Ishikawa (cell line): ENCODE data around the gene TMEM89.

Source experiments
- CEBPB ChIP-seq: IDR thresholded peaks from 2 replicates; pipeline ENCODE4 v1.6.1; 2012
- CREB1 ChIP-seq: IDR thresholded peaks from 2 replicates; pipeline ENCODE4 v1.6.1; 2012; ENCODE audit warnings: low read depth
- EGR1 ChIP-seq: IDR thresholded peaks from 2 replicates; pipeline ENCODE4 v1.6.1; 2012
- EP300 ChIP-seq: IDR thresholded peaks from 2 replicates; pipeline ENCODE4 v1.6.1; 2012; ENCODE audit warnings: borderline replicate concordance
- FOXM1 ChIP-seq: IDR thresholded peaks from 2 replicates; pipeline ENCODE4 v1.6.1; 2012; ENCODE audit warnings: low read depth, borderline replicate concordance
- MAX ChIP-seq: IDR thresholded peaks from 2 replicates; pipeline ENCODE4 v1.6.1; 2012
- NFIC ChIP-seq: IDR thresholded peaks from 2 replicates; pipeline ENCODE4 v1.6.1; 2012
- RAD21 ChIP-seq: IDR thresholded peaks from 2 replicates; pipeline ENCODE4 v1.6.1; 2012; ENCODE audit warnings: low read depth
- TAF1 ChIP-seq: IDR thresholded peaks from 2 replicates; pipeline ENCODE4 v1.6.1; 2012; ENCODE audit warnings: low read depth, mild to moderate bottlenecking
- TCF12 ChIP-seq: IDR thresholded peaks from 2 replicates; pipeline ENCODE4 v1.6.1; 2012; ENCODE audit warnings: low read depth
- TEAD4 ChIP-seq: IDR thresholded peaks from 2 replicates; pipeline ENCODE4 v1.6.1; 2012
- YY1 ChIP-seq: IDR thresholded peaks from 2 replicates; pipeline ENCODE4 v1.6.1; 2012; ENCODE audit warnings: low read depth
- ZBTB7A ChIP-seq: IDR thresholded peaks from 2 replicates; pipeline ENCODE4 v1.6.1; 2012; ENCODE audit warnings: low read depth
- TF ChIP-seq, protein P1 (sequence below): IDR thresholded peaks from 2 replicates; pipeline ENCODE4 v1.6.1; 2012; ENCODE audit warnings: low read depth, mild to moderate bottlenecking
- TF ChIP-seq, protein P2 (sequence below): IDR thresholded peaks from 2 replicates; pipeline ENCODE4 v1.6.1; 2012

Gene TMEM89

DNA sequence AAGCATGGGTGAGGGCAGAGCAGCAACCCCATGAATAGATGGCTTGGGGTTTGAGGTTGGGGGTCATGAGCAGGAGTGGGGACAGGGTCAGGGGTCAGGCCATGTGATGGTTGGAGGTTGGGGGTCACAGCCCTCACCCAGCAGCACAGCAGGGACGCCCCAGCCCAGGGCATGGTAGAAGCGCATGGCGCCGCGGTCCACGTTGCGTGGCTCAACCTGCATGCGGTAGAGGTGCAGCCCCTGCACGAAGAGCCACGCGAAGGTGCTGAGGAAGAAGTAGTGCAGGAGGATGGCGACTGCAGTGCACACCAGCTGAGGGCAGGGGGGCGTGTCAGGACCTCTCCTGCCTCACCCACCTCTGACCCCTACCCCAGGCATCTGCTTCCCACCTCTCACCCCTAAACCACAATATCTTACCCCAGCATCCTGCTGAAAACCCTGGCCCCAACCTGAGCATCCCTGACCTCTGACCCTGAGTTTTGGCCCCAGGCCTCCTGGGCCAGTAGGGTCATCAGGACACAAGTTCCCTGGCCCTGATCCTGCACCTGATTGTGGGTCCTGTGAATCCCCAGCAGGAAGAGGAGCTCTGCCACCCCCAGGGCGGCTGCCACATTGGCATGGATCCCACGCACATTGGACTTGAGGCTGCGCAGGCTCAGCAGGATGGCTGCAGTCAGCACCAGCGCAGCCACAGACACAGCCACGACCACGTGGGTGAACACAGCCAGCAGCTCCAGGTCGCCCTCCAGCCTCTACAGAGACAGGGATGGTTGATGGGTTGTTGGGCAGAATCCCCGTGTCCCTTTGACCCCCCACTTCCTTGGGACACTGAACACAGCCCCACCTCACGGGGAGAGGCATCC, 23.6 kb upstream of the TMEM89 start:
- TF ChIP-seq NFIC = no peak
- TF ChIP-seq CEBPB = no peak
- TF ChIP-seq, protein P1, sequence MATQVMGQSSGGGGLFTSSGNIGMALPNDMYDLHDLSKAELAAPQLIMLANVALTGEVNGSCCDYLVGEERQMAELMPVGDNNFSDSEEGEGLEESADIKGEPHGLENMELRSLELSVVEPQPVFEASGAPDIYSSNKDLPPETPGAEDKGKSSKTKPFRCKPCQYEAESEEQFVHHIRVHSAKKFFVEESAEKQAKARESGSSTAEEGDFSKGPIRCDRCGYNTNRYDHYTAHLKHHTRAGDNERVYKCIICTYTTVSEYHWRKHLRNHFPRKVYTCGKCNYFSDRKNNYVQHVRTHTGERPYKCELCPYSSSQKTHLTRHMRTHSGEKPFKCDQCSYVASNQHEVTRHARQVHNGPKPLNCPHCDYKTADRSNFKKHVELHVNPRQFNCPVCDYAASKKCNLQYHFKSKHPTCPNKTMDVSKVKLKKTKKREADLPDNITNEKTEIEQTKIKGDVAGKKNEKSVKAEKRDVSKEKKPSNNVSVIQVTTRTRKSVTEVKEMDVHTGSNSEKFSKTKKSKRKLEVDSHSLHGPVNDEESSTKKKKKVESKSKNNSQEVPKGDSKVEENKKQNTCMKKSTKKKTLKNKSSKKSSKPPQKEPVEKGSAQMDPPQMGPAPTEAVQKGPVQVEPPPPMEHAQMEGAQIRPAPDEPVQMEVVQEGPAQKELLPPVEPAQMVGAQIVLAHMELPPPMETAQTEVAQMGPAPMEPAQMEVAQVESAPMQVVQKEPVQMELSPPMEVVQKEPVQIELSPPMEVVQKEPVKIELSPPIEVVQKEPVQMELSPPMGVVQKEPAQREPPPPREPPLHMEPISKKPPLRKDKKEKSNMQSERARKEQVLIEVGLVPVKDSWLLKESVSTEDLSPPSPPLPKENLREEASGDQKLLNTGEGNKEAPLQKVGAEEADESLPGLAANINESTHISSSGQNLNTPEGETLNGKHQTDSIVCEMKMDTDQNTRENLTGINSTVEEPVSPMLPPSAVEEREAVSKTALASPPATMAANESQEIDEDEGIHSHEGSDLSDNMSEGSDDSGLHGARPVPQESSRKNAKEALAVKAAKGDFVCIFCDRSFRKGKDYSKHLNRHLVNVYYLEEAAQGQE = no peak
- TF ChIP-seq CREB1 = no peak
- TF ChIP-seq YY1 = no peak
- TF ChIP-seq MAX = no peak
- TF ChIP-seq TAF1 = no peak
- no peak for TF ChIP-seq EP300
- TF ChIP-seq FOXM1 = no peak
- TF ChIP-seq TEAD4 = no peak
- no peak for TF ChIP-seq EGR1
- no peak for TF ChIP-seq RAD21
- TF ChIP-seq ZBTB7A = no peak
- TF ChIP-seq TCF12 = no peak
- TF ChIP-seq, protein P2, sequence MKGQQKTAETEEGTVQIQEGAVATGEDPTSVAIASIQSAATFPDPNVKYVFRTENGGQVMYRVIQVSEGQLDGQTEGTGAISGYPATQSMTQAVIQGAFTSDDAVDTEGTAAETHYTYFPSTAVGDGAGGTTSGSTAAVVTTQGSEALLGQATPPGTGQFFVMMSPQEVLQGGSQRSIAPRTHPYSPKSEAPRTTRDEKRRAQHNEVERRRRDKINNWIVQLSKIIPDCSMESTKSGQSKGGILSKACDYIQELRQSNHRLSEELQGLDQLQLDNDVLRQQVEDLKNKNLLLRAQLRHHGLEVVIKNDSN = no peak

- TF ChIP-seq ZBTB7A = no peak
- no peak for TF ChIP-seq TEAD4
- TF ChIP-seq, protein P1 = no peak
- TF ChIP-seq EP300 = no peak
- TF ChIP-seq EGR1 = no peak
- no peak for TF ChIP-seq RAD21
- no peak for TF ChIP-seq MAX
- TF ChIP-seq FOXM1 = no peak
- TF ChIP-seq CREB1 = no peak
- TF ChIP-seq TAF1 = no peak
- no peak for TF ChIP-seq YY1
- no peak for TF ChIP-seq NFIC
- no peak for TF ChIP-seq TCF12
- TF ChIP-seq, protein P2 = no peak
These were observed 21.0 kb upstream of the TMEM89 start for GRCh38 chr3:48642605-48643004.

DNA sequence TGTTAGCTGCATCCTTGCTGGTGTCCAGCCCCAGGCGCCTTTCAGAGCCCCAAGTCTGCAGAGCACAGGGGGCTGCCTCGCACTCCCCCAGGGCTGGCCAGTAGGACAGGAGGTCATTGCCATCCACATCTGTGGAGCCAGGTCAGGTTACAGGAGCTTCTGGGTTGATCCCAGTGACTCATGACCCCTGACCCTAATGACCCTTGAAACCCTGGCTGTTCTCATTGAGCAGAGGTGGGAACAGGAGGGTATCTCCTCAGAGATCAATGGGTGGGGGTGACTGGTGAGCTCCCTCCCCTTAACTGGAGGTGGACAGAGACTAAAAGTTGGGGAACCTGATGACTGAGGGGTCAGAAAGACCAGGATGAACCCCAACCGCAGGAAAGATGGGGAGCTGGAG, 19.8 kb upstream of the TMEM89 start:
- no peak for TF ChIP-seq MAX
- TF ChIP-seq, protein P1 = no peak

DNA sequence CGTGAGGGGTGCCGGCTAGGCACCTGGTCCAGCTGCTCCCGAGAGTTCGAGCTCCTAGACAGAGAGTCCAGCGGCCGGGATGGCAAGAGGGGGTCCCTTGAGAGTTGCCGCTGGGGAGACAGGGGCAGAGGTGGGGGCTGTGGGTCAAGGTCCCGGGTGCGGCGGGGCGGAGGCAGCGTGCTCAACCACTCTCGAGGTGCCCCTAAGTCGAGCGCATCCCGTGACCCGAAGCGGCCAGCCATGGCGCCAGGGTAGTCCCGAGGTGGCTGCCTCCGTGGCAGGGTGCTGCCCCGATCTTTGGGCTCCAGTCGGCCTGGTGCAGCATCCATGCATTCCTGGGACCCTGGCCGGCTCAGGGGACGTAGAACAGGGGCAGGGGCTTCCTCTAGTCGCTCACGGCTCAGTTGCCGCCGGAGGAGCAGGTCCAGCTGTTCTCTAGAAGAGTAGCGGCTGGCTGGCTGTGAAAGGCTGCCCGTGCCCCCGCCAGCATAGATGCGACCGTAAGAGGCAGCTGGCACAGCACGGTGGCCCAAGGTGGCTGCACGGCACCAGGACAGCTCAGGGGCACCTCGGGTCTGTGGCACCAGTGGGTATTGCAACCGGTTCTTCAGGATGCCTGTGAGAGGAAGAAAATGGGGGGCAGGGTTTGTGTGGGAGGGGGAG, 18.5 kb upstream of the TMEM89 start:
- no peak for TF ChIP-seq MAX
- TF ChIP-seq, protein P1 = no peak
- TF ChIP-seq CREB1 = no peak
- TF ChIP-seq TEAD4 = no peak
- no peak for TF ChIP-seq TCF12
- TF ChIP-seq EP300 = no peak
- no peak for TF ChIP-seq CEBPB
